A204.1 (cell line): Measurements from ENCODE around the gene SLC37A1.

ENCODE experiments used
- FAIRE-seq: peaks from 2 replicates; lab custom pipeline; 2012; peaks lifted over from hg19 to GRCh38; lab: Jason Lieb, UNC

Gene SLC37A1

GRCh38 chr21:42507418-42507817, 6.2 kb upstream of the SLC37A1 start:
- no peak for FAIRE-seq

GRCh38 chr21:42508371-42508770, 5.3 kb upstream of the SLC37A1 start:
- no peak for FAIRE-seq

DNA sequence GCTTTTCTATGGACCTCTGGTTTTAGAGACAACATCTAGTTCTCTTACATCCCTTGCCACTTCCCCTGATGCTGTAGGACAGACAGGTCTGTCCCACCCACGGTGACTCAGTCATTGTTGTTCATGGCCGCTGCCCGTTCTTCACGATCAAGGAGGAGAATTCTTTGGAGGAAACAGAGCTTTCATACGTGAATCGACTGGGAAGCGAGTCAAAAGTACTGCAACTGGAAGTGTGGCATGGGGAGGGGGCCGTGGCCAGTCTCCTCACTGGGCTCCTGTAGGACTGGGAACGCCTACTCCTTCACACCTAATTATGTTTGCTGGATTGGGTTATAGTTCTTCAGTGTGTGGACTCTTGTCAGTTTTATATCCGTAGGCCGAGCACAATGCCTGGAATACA, 4.4 kb upstream of the SLC37A1 start:
- no peak for FAIRE-seq

GRCh38 chr21:42512346-42513034, 1.2 kb upstream of the SLC37A1 start:
- no peak for FAIRE-seq

DNA sequence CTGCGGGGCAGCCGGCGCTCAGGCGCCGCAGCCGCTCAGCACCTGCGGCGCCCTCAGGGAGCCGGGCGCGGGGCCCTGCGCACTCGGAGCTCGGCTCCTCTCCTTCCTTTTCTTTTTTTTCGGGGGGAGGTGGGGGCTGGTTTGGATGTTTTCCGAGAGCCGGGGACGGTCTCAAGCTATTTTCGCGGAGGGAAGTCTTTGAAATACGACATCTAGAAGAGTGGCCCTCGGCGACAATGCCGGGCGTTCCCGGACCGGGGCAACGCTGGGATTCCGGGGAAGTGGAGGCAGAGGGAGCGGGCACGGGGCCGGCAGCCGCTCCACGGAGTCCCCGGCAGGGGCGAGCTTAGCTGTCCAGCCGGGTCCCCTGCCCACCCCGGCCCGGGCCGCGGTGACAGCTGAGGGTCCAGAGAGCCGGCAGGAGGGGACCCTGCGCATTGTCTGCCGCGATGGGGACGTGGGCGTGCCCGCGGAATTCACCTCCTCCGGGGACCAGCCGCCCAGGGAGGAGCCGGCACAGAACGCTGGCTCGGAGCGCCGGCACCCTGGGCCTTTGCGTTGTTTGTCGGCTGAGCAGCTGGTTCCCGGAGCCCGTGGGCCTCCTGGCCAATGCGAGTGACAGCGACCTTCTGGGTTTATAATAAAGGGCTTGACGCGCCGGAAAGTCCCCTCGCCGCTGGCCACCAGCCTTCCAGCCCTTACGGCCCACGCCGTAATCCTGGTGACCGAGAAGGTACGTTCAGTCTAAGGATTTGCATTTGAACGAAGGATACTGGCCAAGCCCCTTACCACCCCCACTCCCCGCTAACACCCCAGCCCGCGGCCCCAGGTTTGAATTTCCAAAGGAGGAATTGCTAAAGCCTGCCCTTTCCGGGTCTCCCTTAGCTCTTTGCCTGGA, 582 bp downstream of the SLC37A1 start:
- FAIRE-seq: no peak

DNA sequence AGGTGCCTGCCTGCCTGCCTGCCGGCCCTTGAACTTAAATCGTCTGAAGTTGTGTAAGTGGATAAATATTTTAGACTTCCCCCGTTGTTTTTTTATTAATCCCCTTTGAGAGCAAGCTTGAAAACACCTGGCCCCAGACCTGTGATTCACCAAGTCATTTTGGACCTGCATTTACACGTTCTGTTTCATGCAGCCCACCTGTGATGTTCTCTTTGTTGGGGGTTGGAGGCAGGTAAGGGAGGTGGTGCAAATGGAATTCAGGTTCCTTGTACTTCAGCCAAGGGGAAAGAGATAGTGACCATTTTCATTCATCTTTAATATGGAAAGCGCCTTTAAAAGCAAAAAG, 1.2 kb downstream of the SLC37A1 start:
- no peak for FAIRE-seq

- FAIRE-seq: no peak
Measured at GRCh38 chr21:42515708-42516502, 2.3 kb downstream of the SLC37A1 start.

GRCh38 chr21:42518215-42518614, 4.6 kb downstream of the SLC37A1 start:
- no peak for FAIRE-seq

- no peak for FAIRE-seq
Measured at GRCh38 chr21:42518626-42519025, 5.0 kb downstream of the SLC37A1 start.

DNA sequence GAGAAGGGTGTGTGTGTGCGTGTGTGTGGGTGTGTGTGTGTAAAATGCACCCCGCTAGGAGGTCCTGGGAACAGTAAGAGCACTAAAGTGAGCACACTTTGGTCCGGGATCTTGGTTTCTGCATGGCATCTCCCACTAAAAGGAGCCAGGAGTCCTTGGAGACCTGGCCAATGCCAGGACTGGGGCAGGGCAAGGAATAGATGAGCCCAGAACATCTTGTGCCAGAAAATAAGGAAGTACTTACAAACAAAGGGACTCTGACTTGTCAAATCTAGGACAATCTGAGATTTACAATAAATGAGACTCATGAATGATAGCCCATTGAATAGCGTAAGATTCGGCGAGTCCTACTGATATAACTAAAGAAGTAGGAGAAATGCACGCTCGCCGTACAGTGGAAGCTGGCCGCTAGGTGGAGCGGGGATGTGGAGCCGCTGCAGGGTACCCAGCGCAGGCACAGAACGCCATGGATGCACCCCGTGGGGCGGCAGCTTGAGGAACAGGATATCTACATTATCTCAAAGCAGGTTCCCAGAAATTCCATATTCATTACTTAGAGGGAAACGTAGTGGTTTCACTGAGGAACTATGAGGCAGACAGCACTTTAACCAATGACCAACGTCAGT, 7.1 kb downstream of the SLC37A1 start:
- FAIRE-seq: no peak

- no peak for FAIRE-seq
Measured at GRCh38 chr21:42521384-42521783, 7.7 kb downstream of the SLC37A1 start.

GRCh38 chr21:42521805-42522204, 8.2 kb downstream of the SLC37A1 start:
- no peak for FAIRE-seq

DNA sequence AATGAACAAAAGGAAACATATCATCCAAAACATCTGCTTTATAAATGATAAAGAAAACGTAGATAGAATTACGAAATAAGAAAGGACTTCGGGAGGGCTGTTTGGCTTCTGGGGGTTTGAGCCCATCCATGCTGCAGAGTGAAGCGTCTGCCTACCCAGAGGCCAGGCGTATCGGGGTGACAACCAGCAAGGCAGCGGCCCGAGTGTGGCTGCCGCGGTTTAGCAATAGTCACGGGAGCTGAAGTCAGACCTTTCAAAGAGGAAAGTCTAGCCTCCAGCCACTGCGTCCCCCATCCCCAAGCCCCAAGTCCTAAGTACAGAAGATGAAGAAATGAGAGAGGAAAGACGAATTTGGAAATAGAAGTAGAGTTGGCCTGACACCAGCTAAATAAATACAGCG, 8.6 kb downstream of the SLC37A1 start:
- FAIRE-seq: no peak

DNA sequence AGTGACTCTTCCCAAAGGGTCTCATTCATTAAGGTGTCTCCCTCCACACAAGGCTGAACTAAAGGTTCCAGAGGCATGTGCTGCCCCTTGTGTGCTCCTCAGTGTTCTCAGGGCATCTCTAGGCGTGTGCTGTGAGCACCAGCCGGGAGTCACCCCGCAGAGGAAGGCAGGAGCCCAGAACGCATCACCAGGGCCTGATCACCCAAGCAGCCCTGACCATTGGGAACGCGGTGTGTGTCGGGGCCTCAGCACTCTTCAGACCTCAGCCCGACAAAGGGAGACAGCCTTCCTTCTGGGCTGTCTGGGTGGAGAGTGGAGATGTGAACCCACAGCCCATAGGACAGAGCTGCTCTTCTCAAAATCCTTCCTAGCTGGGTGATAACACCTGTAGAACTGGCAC, 9.1 kb downstream of the SLC37A1 start:
- FAIRE-seq: no peak

- FAIRE-seq: no peak
Measured at GRCh38 chr21:42523211-42523610, 9.6 kb downstream of the SLC37A1 start.

- FAIRE-seq: no peak
Measured at GRCh38 chr21:42523941-42524340, 10.3 kb downstream of the SLC37A1 start.

- no peak for FAIRE-seq
Measured at GRCh38 chr21:42524341-42525028, 10.8 kb downstream of the SLC37A1 start.

DNA sequence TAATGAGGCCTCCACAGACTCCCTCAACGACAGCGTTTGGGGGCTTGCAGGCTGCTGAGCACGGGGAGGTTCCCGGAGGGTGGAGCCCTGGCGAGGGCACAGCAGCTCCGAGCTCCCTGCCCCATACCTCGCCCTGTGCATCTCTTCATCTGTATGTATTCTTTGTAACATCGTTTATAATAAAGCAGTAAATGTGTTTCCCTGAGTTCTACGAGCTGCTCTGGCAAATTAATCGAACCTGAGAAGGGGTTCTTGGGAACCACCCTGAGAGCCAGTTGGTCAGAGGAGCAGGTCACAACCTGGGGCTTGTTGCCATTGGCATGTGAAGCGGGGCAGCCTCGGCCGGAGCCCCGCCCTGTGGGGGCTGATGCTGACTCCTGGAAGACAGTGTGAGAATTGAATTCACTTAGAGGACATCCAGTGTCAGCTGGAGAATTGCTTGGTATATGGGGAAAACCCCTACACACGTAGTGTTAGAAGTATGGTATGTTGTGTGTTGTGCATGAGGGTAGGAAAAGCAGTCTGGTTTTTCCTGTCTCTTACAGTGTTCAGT, 11.5 kb downstream of the SLC37A1 start:
- no peak for FAIRE-seq

DNA sequence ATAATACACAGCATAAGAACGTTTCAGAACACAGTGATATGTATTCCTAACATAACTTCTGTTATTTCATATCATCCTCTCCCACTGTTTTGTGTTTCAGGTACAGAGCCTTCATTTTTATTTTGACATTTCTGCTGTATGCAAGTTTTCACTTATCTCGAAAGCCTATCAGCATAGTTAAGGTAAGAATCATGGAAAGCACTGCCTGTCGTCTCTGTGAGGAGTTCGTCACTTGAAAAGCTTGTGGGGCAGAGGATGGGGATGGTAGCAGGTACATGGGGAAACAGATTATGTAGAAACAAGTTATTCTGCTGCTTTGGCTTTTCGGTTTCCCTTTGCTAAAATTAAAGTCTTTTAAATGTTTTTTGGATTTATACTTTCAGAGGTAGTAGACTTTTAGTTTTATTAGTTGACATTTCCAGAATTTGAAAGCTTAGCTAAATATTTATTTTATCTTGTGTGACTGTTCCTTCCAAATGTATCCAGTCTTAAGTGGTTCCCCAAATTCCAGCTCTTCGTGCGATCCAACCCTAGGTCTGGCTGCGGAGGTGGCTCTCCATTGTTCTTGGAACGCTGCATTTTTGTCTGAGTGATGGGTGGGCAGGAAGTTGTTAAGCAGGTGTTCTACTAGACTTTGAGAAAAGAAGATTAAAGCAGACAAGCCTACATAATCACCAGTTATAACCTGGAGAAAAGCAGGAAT, 12.2 kb downstream of the SLC37A1 start:
- no peak for FAIRE-seq

DNA sequence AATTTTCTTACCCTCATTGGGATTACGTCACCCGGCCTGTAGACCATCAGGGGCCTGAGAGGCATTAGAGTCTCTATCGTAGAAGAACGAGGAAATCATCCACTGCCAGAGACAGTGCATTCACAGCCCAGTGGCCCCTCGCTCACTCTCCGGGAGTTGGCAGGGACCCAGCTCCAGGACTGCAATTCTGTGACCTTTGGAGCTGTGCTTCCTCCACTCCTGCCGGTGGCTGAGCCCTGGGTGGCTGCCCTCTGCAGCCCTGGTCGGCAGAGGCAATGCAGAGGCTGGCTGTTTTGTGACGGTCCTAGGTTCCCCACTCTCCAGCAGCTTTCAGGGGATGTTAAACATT, 12.7 kb downstream of the SLC37A1 start:
- no peak for FAIRE-seq

DNA sequence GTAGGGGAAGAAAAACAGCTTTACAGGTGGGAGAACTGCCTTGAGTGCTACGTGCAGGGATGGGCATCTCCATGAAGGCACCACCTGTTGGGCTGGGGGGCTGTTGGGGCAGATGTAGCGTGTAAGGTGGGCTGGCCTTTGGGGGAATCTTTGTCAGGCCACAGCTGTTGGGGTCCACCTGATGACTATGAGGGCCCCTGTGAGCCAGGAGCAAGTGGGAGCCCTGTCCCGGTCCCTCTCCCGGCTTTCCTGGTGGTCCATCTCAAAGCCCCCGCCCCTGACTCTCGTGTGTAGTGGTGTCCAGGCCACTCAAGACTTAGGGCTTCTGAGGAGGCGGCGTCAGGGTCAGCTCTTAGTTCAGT, 13.5 kb downstream of the SLC37A1 start:
- no peak for FAIRE-seq
